ENCODE results near the gene LIN54. TPM values are rescaled to one million over a fixed set of nuclear protein-coding genes. Genes with fewer than 3 reads are reported as not detected.

The LIN54 gene
- total and polyA plus RNA-seq, 9 of the 15 experiments (the other 6 are each of a cell fraction or from before 2014, with no cell fraction given) = 2.2 to 22.5 (median 15.8) TPM

GRCh38 chr4:82900411-82901182 lies 110.0 kb downstream of the LIN54 start, which contains the start of gene THAP9 (continued):
- TF ChIP-seq, protein P1, sequence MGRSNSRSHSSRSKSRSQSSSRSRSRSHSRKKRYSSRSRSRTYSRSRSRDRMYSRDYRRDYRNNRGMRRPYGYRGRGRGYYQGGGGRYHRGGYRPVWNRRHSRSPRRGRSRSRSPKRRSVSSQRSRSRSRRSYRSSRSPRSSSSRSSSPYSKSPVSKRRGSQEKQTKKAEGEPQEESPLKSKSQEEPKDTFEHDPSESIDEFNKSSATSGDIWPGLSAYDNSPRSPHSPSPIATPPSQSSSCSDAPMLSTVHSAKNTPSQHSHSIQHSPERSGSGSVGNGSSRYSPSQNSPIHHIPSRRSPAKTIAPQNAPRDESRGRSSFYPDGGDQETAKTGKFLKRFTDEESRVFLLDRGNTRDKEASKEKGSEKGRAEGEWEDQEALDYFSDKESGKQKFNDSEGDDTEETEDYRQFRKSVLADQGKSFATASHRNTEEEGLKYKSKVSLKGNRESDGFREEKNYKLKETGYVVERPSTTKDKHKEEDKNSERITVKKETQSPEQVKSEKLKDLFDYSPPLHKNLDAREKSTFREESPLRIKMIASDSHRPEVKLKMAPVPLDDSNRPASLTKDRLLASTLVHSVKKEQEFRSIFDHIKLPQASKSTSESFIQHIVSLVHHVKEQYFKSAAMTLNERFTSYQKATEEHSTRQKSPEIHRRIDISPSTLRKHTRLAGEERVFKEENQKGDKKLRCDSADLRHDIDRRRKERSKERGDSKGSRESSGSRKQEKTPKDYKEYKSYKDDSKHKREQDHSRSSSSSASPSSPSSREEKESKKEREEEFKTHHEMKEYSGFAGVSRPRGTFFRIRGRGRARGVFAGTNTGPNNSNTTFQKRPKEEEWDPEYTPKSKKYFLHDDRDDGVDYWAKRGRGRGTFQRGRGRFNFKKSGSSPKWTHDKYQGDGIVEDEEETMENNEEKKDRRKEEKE (IDR thresholded peaks at IDR 0.05; ENCODE audit: borderline replicate concordance in 1 of 2, control insufficient read depth in 1 of 2, low read depth in 2 of 2, low read length in 1 of 2) = peak in 1 of 2 experiments; percentile 7; a peak in 1 of 4 replicates
- peak; percentile 91 for TF ChIP-seq POLR2AphosphoS5 (IDR thresholded peaks at IDR 0.05; ENCODE audit: control insufficient read depth, insufficient read depth, low read depth, low read length)
- TF ChIP-seq TEAD1 (CRISPR knock-in tag; IDR thresholded peaks at IDR 0.05) = peak in 1 of 2 experiments; percentile 87; a peak in 2 of 4 replicates
- no peak for TF ChIP-seq ZNF785 (CRISPR knock-in tag; IDR thresholded peaks at IDR 0.05)
- TF ChIP-seq ZC3H4 (CRISPR knock-in tag; IDR thresholded peaks at IDR 0.05; ENCODE audit: borderline replicate concordance) = no peak
- peak; percentile 74; the same call in 1 of the 2 replicates for TF ChIP-seq FOXK1 (CRISPR knock-in tag; IDR thresholded peaks at IDR 0.05; ENCODE audit: borderline replicate concordance)
- no peak; the same call in none of the 2 replicates for TF ChIP-seq NFRKB (IDR thresholded peaks at IDR 0.05; ENCODE audit: low read depth)
- TF ChIP-seq YY1 (IDR thresholded peaks at IDR 0.05; ENCODE audit: borderline replicate concordance in 1 of 3, control insufficient read depth in 1 of 3, extremely low read depth in 1 of 3, insufficient read depth in 3 of 3, insufficient read length in 1 of 3, insufficient replicate concordance in 2 of 3, low read depth in 1 of 3, low read length in 2 of 3) = peak in 2 of 3 experiments; percentile 22 to 63
- TF ChIP-seq NBN (IDR thresholded peaks at IDR 0.05; ENCODE audit: low read depth) = peak; percentile 60; the same call in 1 of the 2 replicates
- no peak for TF ChIP-seq PRDM10 (IDR thresholded peaks at IDR 0.05; ENCODE audit: partially characterized antibody)
- TF ChIP-seq TAF1 (IDR thresholded peaks at IDR 0.05; ENCODE audit: control insufficient read depth, extremely low read depth, insufficient read depth, low read length, severe bottlenecking) = peak; percentile 94
- no peak for TF ChIP-seq HNRNPK (IDR thresholded peaks at IDR 0.05; ENCODE audit: low read depth, low read length, poor library complexity, severe bottlenecking)
- TF ChIP-seq ZNF589 (CRISPR knock-in tag; IDR thresholded peaks at IDR 0.05; ENCODE audit: low read depth) = no peak
- TF ChIP-seq TSHZ1 (CRISPR knock-in tag; IDR thresholded peaks at IDR 0.05) = no peak
